SK-N-SH treated with all-trans-retinoic acid at 6 μM for 48 hours (cell line): ENCODE measurements around the gene EVI5.

ENCODE experiments used
- ATAC-seq: fragments of 200-7000 bp; cut with Tn5 transposase; 3 replicates; pipeline ENCODE4 v1.9.1; 2020; ENCODE audit warnings: mild to moderate bottlenecking, moderate library complexity
- ARNTL ChIP-seq: fragments of 450-650 bp; formaldehyde crosslinking; IDR thresholded peaks from 2 replicates; pipeline ENCODE4 v1.5.0; 2020; ENCODE audit warnings: low read depth, mild to moderate bottlenecking, moderate library complexity, borderline replicate concordance
- BACH2 ChIP-seq: fragments of 250-450 bp; sonication (Bioruptor Pico); IDR thresholded peaks from 2 replicates; pipeline ENCODE4 v1.9.0; 2021; ENCODE audit warnings: mild to moderate bottlenecking, borderline replicate concordance
- CREB5 ChIP-seq: fragments of 250-450 bp; sonication (Bioruptor Pico); IDR thresholded peaks from 2 replicates; pipeline ENCODE4 v1.5.1; 2020; ENCODE audit warnings: low read depth, mild to moderate bottlenecking, moderate library complexity
- CSDC2 ChIP-seq: fragments of 250-450 bp; sonication (Bioruptor Pico); IDR thresholded peaks from 2 replicates; pipeline ENCODE4 v1.5.0; 2020; ENCODE audit warnings: mild to moderate bottlenecking, moderate library complexity
- CSRNP3 ChIP-seq: fragments of 250-450 bp; sonication (Bioruptor Pico); IDR thresholded peaks from 2 replicates; pipeline ENCODE4 v1.5.1; 2021; ENCODE audit warnings: mild to moderate bottlenecking, moderate library complexity
- ESRRG ChIP-seq: fragments of 250-450 bp; sonication (Bioruptor Pico); IDR thresholded peaks from 2 replicates; pipeline ENCODE4 v1.6.1; 2021; ENCODE audit warnings: mild to moderate bottlenecking
- GLIS3 ChIP-seq: fragments of 250-450 bp; sonication (Bioruptor Pico); IDR thresholded peaks from 2 replicates; pipeline ENCODE4 v1.5.0; 2020; ENCODE audit warnings: mild to moderate bottlenecking, moderate library complexity
- ISL1 ChIP-seq: fragments of 250-450 bp; sonication (Bioruptor Pico); IDR thresholded peaks from 2 replicates; pipeline ENCODE4 v2.1.2; 2022; ENCODE audit warnings: mild to moderate bottlenecking, moderate library complexity
- OSR1 ChIP-seq: fragments of 250-450 bp; sonication (Bioruptor Pico); IDR thresholded peaks from 2 replicates; pipeline ENCODE4 v1.8.0; 2022; ENCODE audit warnings: moderate library complexity, mild to moderate bottlenecking, inconsistent platforms
- PATZ1 ChIP-seq: fragments of 250-450 bp; sonication (Bioruptor Pico); IDR thresholded peaks from 2 replicates; pipeline ENCODE4 v1.8.0; 2020; ENCODE audit warnings: mild to moderate bottlenecking, moderate library complexity, borderline replicate concordance
- POU6F1 ChIP-seq: fragments of 250-450 bp; sonication (Bioruptor Pico); IDR thresholded peaks from 2 replicates; pipeline ENCODE4 v1.8.0; 2021; ENCODE audit warnings: low read depth, mild to moderate bottlenecking, moderate library complexity, borderline replicate concordance
- PPARA ChIP-seq: fragments of 250-450 bp; sonication (Bioruptor Pico); IDR thresholded peaks from 2 replicates; pipeline ENCODE4 v1.5.0; 2020; ENCODE audit warnings: mild to moderate bottlenecking, borderline replicate concordance
- RARB ChIP-seq: fragments of 250-450 bp; sonication (Bioruptor Pico); IDR thresholded peaks from 2 replicates; pipeline ENCODE4 v1.8.0; 2021; ENCODE audit warnings: mild to moderate bottlenecking, moderate library complexity
- SNAI2 ChIP-seq: fragments of 250-450 bp; sonication (Bioruptor Pico); IDR thresholded peaks from 2 replicates; pipeline ENCODE4 v1.5.0; 2020; ENCODE audit warnings: mild to moderate bottlenecking, moderate library complexity
- TCF4 ChIP-seq: fragments of 250-450 bp; sonication (Bioruptor Pico); IDR thresholded peaks from 2 replicates; pipeline ENCODE4 v1.8.0; 2021; ENCODE audit warnings: mild to moderate bottlenecking, moderate library complexity, borderline replicate concordance
- TOX ChIP-seq: fragments of 250-450 bp; sonication (Bioruptor Pico); IDR thresholded peaks from 2 replicates; pipeline ENCODE4 v1.8.0; 2021; ENCODE audit warnings: mild to moderate bottlenecking, moderate library complexity, borderline replicate concordance
- TSHZ2 ChIP-seq: fragments of 250-450 bp; sonication (Bioruptor Pico); IDR thresholded peaks from 2 replicates; pipeline ENCODE4 v1.5.0; 2020; ENCODE audit warnings: mild to moderate bottlenecking, moderate library complexity
- ZC3H10 ChIP-seq: fragments of 250-450 bp; sonication (Bioruptor Pico); IDR thresholded peaks from 2 replicates; pipeline ENCODE4 v1.5.1; 2021; ENCODE audit warnings: mild to moderate bottlenecking, moderate library complexity
- ZFP3 ChIP-seq: fragments of 250-450 bp; sonication (Bioruptor Pico); IDR thresholded peaks from 2 replicates; pipeline ENCODE4 v1.5.0; 2020; ENCODE audit warnings: mild to moderate bottlenecking, moderate library complexity
- ZFP30 ChIP-seq: fragments of 450-650 bp; formaldehyde crosslinking; IDR thresholded peaks from 2 replicates; pipeline ENCODE4 v1.5.0; 2022; ENCODE audit warnings: mild to moderate bottlenecking, moderate library complexity
- ZNF565 ChIP-seq: fragments of 450-650 bp; formaldehyde crosslinking; conservative IDR thresholded peaks from 2 replicates; pipeline ENCODE4 v1.5.0; 2020; ENCODE audit warnings: low read depth, mild to moderate bottlenecking, moderate library complexity
- ZNF70 ChIP-seq: fragments of 450-650 bp; formaldehyde crosslinking; IDR thresholded peaks from 2 replicates; pipeline ENCODE4 v1.5.0; 2020; ENCODE audit warnings: mild to moderate bottlenecking, moderate library complexity
- ZNF8 ChIP-seq: fragments of 450-650 bp; formaldehyde crosslinking; IDR thresholded peaks from 2 replicates; pipeline ENCODE4 v1.5.0; 2020; ENCODE audit warnings: mild to moderate bottlenecking, moderate library complexity

Gene EVI5

GRCh38 chr1:92784639-92785500 lies at the start of gene EVI5:
TSS of gene EVI5 (minus strand) at chr1:92785108. CDS start at chr1:92736546, 48,562 bp downstream.
- no peak for TF ChIP-seq OSR1 (CRISPR knock-in tag)
- no peak for TF ChIP-seq ZC3H10
- no peak for TF ChIP-seq ZNF8
- no peak for TF ChIP-seq PATZ1 (CRISPR knock-in tag)
- no peak for TF ChIP-seq ESRRG (CRISPR knock-in tag)
- peak; percentile 65; the same call in 1 of the 2 replicates for TF ChIP-seq POU6F1
- no peak for TF ChIP-seq CSRNP3 (CRISPR knock-in tag)
- no peak for TF ChIP-seq TCF4
- no peak for TF ChIP-seq ARNTL
- TF ChIP-seq TOX = no peak
- peak; percentile 46; the same call in 1 of the 2 replicates for TF ChIP-seq ZFP3 (CRISPR knock-in tag)
- peak; percentile 56; the same call in 1 of the 2 replicates for TF ChIP-seq TSHZ2 (CRISPR knock-in tag)
- no peak for TF ChIP-seq ZNF565 (CRISPR knock-in tag)
- 0 out of 2 replicates have a peak, but pooled peaks have one; percentile 12 for TF ChIP-seq SNAI2 (CRISPR knock-in tag)
- TF ChIP-seq GLIS3 = peak; percentile 70; the same call in 1 of the 2 replicates
- no peak for TF ChIP-seq CREB5 (CRISPR knock-in tag)
- no peak for TF ChIP-seq ZNF70 (CRISPR knock-in tag)
- TF ChIP-seq ZFP30 (CRISPR knock-in tag) = no peak
- peak; percentile 68; the same call in 1 of the 2 replicates for TF ChIP-seq CSDC2 (CRISPR knock-in tag)
- TF ChIP-seq ISL1 (CRISPR knock-in tag) = no peak
- TF ChIP-seq RARB (CRISPR knock-in tag) = no peak
- TF ChIP-seq BACH2 (CRISPR knock-in tag) = no peak
- TF ChIP-seq PPARA (CRISPR knock-in tag) = no peak
- peak; percentile 99 for ATAC-seq

GRCh38 chr1:92834617-92835016 lies 49.7 kb upstream of the EVI5 start:
- ATAC-seq = no peak
- no peak for TF ChIP-seq CSRNP3 (CRISPR knock-in tag)
- no peak for TF ChIP-seq ZNF70 (CRISPR knock-in tag)
- TF ChIP-seq SNAI2 (CRISPR knock-in tag) = no peak
- no peak for TF ChIP-seq GLIS3
- no peak for TF ChIP-seq PPARA (CRISPR knock-in tag)
- no peak for TF ChIP-seq RARB (CRISPR knock-in tag)
- TF ChIP-seq ZNF565 (CRISPR knock-in tag) = no peak
- TF ChIP-seq ZC3H10 = no peak
- no peak for TF ChIP-seq ISL1 (CRISPR knock-in tag)
- no peak for TF ChIP-seq ZNF8
- TF ChIP-seq ZFP30 (CRISPR knock-in tag) = no peak
- no peak for TF ChIP-seq OSR1 (CRISPR knock-in tag)
- TF ChIP-seq POU6F1 = no peak
- TF ChIP-seq PATZ1 (CRISPR knock-in tag) = no peak
